NCI-H1048 (cell line): ENCODE measurements around the gene SMIM34.
"Not testable (repeated sequence)": the region's sequence is repeated elsewhere in the genome, so short reads cannot be mapped to it uniquely, and the experiment has no call there.

Source experiments
- DNase-seq: peaks from one replicate; lab custom pipeline; 2025; lab: John Stamatoyannopoulos, UW

SMIM34 gene

GRCh38 chr21:34423805-34424204 is at the start of gene SMIM34:
TSS of gene SMIM34 (minus strand) at chr21:34423951. CDS start at chr21:34423839, 112 bp downstream.
- not testable (repeated sequence) for DNase-seq

GRCh38 chr21:34467333-34467732 is 43.6 kb upstream of the SMIM34 start:
- DNase-seq: not testable (repeated sequence)

GRCh38 chr21:34459426-34459825 is 35.7 kb upstream of the SMIM34 start:
- not testable (repeated sequence) for DNase-seq

GRCh38 chr21:34458266-34458665 is 34.5 kb upstream of the SMIM34 start:
- DNase-seq: not testable (repeated sequence)

GRCh38 chr21:34456180-34456579 is 32.4 kb upstream of the SMIM34 start:
- not testable (repeated sequence) for DNase-seq

GRCh38 chr21:34455628-34456027 is 31.9 kb upstream of the SMIM34 start:
- not testable (repeated sequence) for DNase-seq

- not testable (repeated sequence) for DNase-seq
Measured at GRCh38 chr21:34447018-34447417, 23.3 kb upstream of the SMIM34 start.

GRCh38 chr21:34443486-34443885 is 19.7 kb upstream of the SMIM34 start:
- not testable (repeated sequence) for DNase-seq

- not testable (repeated sequence) for DNase-seq
Measured at GRCh38 chr21:34429710-34430109, 6.0 kb upstream of the SMIM34 start.

GRCh38 chr21:34428441-34428840 is 4.7 kb upstream of the SMIM34 start:
- DNase-seq: not testable (repeated sequence)

GRCh38 chr21:34427339-34427738 is 3.6 kb upstream of the SMIM34 start:
- not testable (repeated sequence) for DNase-seq

- DNase-seq: not testable (repeated sequence)
Measured at GRCh38 chr21:34417448-34418077, 6.2 kb downstream of the SMIM34 start.

GRCh38 chr21:34407294-34407693 is 16.5 kb downstream of the SMIM34 start:
- DNase-seq: not testable (repeated sequence)

- DNase-seq: not testable (repeated sequence)
Measured at GRCh38 chr21:34406676-34407075, 17.1 kb downstream of the SMIM34 start.

GRCh38 chr21:34406102-34406501 is 17.6 kb downstream of the SMIM34 start:
- not testable (repeated sequence) for DNase-seq

- not testable (repeated sequence) for DNase-seq
Measured at GRCh38 chr21:34405686-34406085, 18.1 kb downstream of the SMIM34 start.

GRCh38 chr21:34404742-34405141 is 19.0 kb downstream of the SMIM34 start:
- DNase-seq: not testable (repeated sequence)

GRCh38 chr21:34400522-34400921 is 23.2 kb downstream of the SMIM34 start:
- DNase-seq: not testable (repeated sequence)

GRCh38 chr21:34383724-34384415 is 39.9 kb downstream of the SMIM34 start:
- not testable (repeated sequence) for DNase-seq

- not testable (repeated sequence) for DNase-seq
Measured at GRCh38 chr21:34383138-34383537, 40.6 kb downstream of the SMIM34 start.

GRCh38 chr21:34375619-34375972 is 48.2 kb downstream of the SMIM34 start:
- not testable (repeated sequence) for DNase-seq

- not testable (repeated sequence) for DNase-seq
Measured at GRCh38 chr21:34374940-34375618, 48.7 kb downstream of the SMIM34 start, which contains the start of gene SMIM11. TSS of gene SMIM11 (plus strand) at chr21:34375507. CDS start at chr21:34379505, 3,998 bp downstream.

GRCh38 chr21:34374462-34374861 is 49.3 kb downstream of the SMIM34 start:
- DNase-seq: not testable (repeated sequence)
